IPS-18a (cell line): ENCODE data around the gene RNF114.

Experiments used
- H3K27ac ChIP-seq: one replicate; pipeline ENCODE4 v1.5.1; 2013; ENCODE audit warnings: low read length
- H3K27me3 ChIP-seq: one replicate; pipeline ENCODE4 v1.6.1; 2013; ENCODE audit warnings: mild to moderate bottlenecking, low read length; ENCODE audit not compliant: control insufficient read depth, insufficient read depth
- H3K36me3 ChIP-seq: one replicate; pipeline ENCODE4 v1.6.1; 2013; ENCODE audit warnings: low read depth, low read length; ENCODE audit not compliant: control insufficient read depth
- H3K4me1 ChIP-seq: one replicate; pipeline ENCODE4 v1.6.1; 2013; ENCODE audit warnings: low read depth, low read length; ENCODE audit not compliant: control insufficient read depth
- H3K4me3 ChIP-seq: one replicate; pipeline ENCODE4 v1.5.1; 2013; ENCODE audit warnings: low read length
- H3K9ac ChIP-seq: one replicate; pipeline ENCODE4 v1.6.1; 2013; ENCODE audit warnings: mild to moderate bottlenecking, low read length, moderate library complexity
- H3K9me3 ChIP-seq: one replicate; pipeline ENCODE4 v1.6.1; 2013; ENCODE audit warnings: low read depth, low read length; ENCODE audit not compliant: control insufficient read depth

RNF114 gene

GRCh38 chr20:49906615-49907154 lies 29.5 kb upstream of the RNF114 start:
- Histone ChIP-seq H3K27me3 (no peaks in the 10 kb centered on the region), H3K9ac (no peak overlapping the region), H3K36me3 (peaks cover 26% of the 10 kb centered on the region), H3K4me1 (no peaks in the 10 kb centered on the region), H3K27ac (no peak overlapping the region), H3K9me3 (no peaks in the 10 kb centered on the region), H3K4me3 (no peak overlapping the region)

DNA sequence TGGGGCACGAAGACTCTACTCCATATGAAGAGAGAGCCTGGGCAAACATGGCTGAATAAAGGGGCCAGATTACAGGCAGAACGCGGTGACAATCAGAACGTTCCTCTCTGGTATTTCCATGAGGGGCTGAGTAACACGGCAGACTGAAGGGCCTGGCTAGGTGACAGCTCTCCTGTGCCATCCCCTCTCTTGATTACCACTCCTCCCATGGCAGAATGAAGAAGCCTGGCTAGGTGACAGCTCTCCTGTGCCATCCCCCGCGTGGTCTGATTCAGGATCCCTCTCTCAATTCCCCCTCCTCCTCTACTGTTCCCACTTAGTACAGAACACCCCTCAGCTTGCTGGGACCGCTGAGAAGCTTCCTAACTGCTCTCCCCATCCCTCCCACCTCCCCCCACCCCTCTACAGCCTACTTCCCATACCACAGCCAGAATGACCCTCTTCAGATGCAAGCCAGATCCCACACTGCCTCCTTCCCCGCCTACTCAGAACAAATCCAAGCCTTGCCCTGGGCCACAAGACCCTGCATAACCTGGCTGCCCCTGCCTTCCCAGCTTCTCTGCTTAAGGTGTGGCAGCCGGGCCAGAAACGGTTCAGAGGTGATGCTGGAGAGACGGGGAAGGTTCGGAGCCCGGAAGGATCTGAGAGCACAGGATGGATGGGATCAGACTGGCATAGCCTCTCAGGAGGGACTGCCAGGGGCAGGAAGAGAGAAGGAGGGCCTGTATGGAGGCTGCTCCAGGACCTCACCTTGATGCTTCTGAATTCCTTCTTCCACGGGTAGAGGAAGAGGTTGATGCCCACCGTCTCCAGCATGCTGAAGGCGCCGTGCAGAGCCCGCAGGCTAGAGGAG lies 28.6 kb upstream of the RNF114 start:
- Histone ChIP-seq H3K27ac (no peak overlapping the region), H3K27me3 (no peaks in the 10 kb centered on the region), H3K9ac (no peak overlapping the region), H3K4me3 (no peak overlapping the region), H3K9me3 (no peaks in the 10 kb centered on the region), H3K4me1 (no peaks in the 10 kb centered on the region), H3K36me3 (peaks cover 26% of the 10 kb centered on the region)

- peaks cover 26% of the 10 kb centered on the region for H3K36me3 ChIP-seq
- H3K27ac ChIP-seq, result no peak overlapping the region
- no peak overlapping the region for H3K4me3 ChIP-seq
These were observed 28.0 kb upstream of the RNF114 start for GRCh38 chr20:49908258-49908565.

GRCh38 chr20:49909499-49910339 lies 26.5 kb upstream of the RNF114 start:
- H3K9ac ChIP-seq, result no peak overlapping the region
- no peaks in the 10 kb centered on the region for H3K9me3 ChIP-seq
- H3K27me3 ChIP-seq, result no peaks in the 10 kb centered on the region
- H3K27ac ChIP-seq, result no peak overlapping the region
- H3K36me3 ChIP-seq, result peaks cover 26% of the 10 kb centered on the region
- no peak overlapping the region for H3K4me3 ChIP-seq
- peaks cover 7% of the 10 kb centered on the region for H3K4me1 ChIP-seq

More at GRCh38 chr20:49908258-49908565, 28.0 kb upstream of the RNF114 start:
- Histone ChIP-seq H3K4me1 (no peaks in the 10 kb centered on the region), H3K9me3 (no peaks in the 10 kb centered on the region), H3K9ac (no peak overlapping the region), H3K27me3 (no peaks in the 10 kb centered on the region)

GRCh38 chr20:49910340-49910706 lies 25.9 kb upstream of the RNF114 start:
- Histone ChIP-seq H3K36me3 (peaks cover 20% of the 10 kb centered on the region), H3K27me3 (no peaks in the 10 kb centered on the region), H3K4me3 (no peak overlapping the region), H3K27ac (no peak overlapping the region), H3K9ac (no peak overlapping the region), H3K4me1 (peaks cover 7% of the 10 kb centered on the region), H3K9me3 (no peaks in the 10 kb centered on the region)

- H3K9me3 ChIP-seq, result no peaks in the 10 kb centered on the region
- peak overlapping the region; percentile 4 for H3K9ac ChIP-seq
- H3K4me1 ChIP-seq, result peaks cover 7% of the 10 kb centered on the region
- peak overlapping the region; percentile 84 for H3K4me3 ChIP-seq
- peaks cover under 1% of the 10 kb centered on the region for H3K36me3 ChIP-seq
- H3K27ac ChIP-seq, result no peak overlapping the region
- peaks cover under 1% of the 10 kb centered on the region for H3K27me3 ChIP-seq
These were observed 22.7 kb upstream of the RNF114 start for GRCh38 chr20:49913399-49914047.

DNA sequence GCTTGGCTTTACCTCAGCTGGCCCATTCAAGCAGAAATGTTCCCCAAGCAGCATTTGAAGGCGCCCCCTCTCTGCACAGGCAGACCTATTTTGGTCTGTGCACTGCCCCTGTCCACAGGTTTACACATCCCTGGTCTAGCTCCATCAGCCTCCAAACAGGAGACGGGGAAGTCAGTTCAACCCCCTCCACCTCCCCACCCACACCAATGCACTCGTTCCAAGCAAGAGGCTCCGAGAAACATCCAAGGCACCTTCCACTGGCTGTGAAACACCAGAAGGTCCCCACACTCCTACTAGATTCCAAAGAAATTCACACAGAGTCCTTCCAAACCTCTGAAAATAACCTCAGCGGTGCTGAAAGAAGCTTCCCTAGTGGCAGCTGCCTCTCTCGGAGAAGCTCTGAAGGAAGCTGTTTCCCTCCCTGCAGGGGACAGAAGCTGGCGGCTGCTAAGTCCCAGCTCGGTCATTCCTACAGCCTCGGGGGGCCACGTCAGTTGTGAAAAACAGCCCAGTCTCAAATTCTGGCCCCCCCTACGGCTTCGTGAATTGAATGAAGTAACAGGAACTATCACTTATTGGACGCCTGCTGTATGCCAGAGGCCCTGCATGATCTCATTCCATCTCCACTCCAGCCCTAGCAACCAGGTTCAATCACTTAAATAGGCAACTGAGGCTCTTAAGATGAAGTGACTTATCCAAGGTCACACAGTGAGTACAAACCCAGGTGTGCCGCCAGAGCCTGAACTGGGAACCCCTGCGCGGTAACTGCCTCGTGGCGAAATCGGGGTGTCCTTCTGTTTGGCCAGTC lies 21.7 kb upstream of the RNF114 start:
- no peaks in the 10 kb centered on the region for H3K9me3 ChIP-seq
- H3K27ac ChIP-seq, result peak overlapping the region; percentile 99
- H3K4me1 ChIP-seq, result peaks cover 7% of the 10 kb centered on the region
- H3K4me3 ChIP-seq, result peak overlapping the region; percentile 84
- peaks cover 11% of the 10 kb centered on the region for H3K27me3 ChIP-seq
- H3K9ac ChIP-seq, result peak overlapping the region; percentile 94
- no peaks in the 10 kb centered on the region for H3K36me3 ChIP-seq

DNA sequence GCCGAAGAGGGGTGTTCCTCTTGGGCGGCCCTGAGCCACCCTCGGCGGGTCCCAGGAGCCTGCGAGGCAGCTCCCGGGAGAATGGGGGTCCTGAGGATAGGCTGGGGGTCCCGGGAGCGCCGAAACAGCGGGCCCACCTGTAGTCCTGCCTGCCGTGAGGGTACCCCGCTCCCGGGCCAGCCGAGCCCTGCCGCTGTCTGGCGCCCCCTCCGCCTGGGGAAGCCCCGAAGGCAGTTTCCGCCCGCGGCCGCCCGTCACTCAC lies 21.1 kb upstream of the RNF114 start:
- H3K4me1 ChIP-seq, result peaks cover 7% of the 10 kb centered on the region
- H3K9me3 ChIP-seq, result no peaks in the 10 kb centered on the region
- H3K4me3 ChIP-seq, result peak overlapping the region; percentile 84
- peak overlapping the region; percentile 99 for H3K27ac ChIP-seq
- H3K9ac ChIP-seq, result peak overlapping the region; percentile 94
- no peaks in the 10 kb centered on the region for H3K36me3 ChIP-seq
- peaks cover 11% of the 10 kb centered on the region for H3K27me3 ChIP-seq

- no peaks in the 10 kb centered on the region for H3K9me3 ChIP-seq
- peak within 1 kb of the TSS; percentile 99 for H3K27ac ChIP-seq
- H3K27me3 ChIP-seq, result peaks cover 11% of the 10 kb centered on the region
- peak within 1 kb of the TSS; percentile 84 for H3K4me3 ChIP-seq
- peak within 1 kb of the TSS; percentile 94 for H3K9ac ChIP-seq
- H3K36me3 ChIP-seq, result no peaks in the 10 kb centered on the region
- H3K4me1 ChIP-seq, result peaks cover 7% of the 10 kb centered on the region
These were observed 20.6 kb upstream of the RNF114 start, which contains the start of gene SPATA2 for GRCh38 chr20:49915380-49916145. Gene SPATA2, minus strand, starts transcription at chr20:49915529. Its CDS starts 7,039 bp downstream, at chr20:49908490.

- Histone ChIP-seq H3K36me3 (no peaks in the 10 kb centered on the region), H3K4me3 (peak overlapping the region; percentile 84), H3K9ac (peak overlapping the region; percentile 94), H3K27me3 (peaks cover 11% of the 10 kb centered on the region), H3K9me3 (no peaks in the 10 kb centered on the region), H3K27ac (peak overlapping the region; percentile 99), H3K4me1 (peaks cover 7% of the 10 kb centered on the region)
These were observed 19.8 kb upstream of the RNF114 start for GRCh38 chr20:49916146-49917002.
